SK-N-SH treated with all-trans-retinoic acid at 6 μM for 48 hours (cell line): ENCODE results near the gene ELOVL2.

Experiments
- ARNTL ChIP-seq: fragments of 450-650 bp; formaldehyde crosslinking; IDR thresholded peaks from 2 replicates; pipeline ENCODE4 v1.5.0; 2020; ENCODE audit warnings: low read depth, mild to moderate bottlenecking, moderate library complexity, borderline replicate concordance
- BACH2 ChIP-seq: fragments of 250-450 bp; sonication (Bioruptor Pico); IDR thresholded peaks from 2 replicates; pipeline ENCODE4 v1.9.0; 2021; ENCODE audit warnings: mild to moderate bottlenecking, borderline replicate concordance
- CREB5 ChIP-seq: fragments of 250-450 bp; sonication (Bioruptor Pico); IDR thresholded peaks from 2 replicates; pipeline ENCODE4 v1.5.1; 2020; ENCODE audit warnings: low read depth, mild to moderate bottlenecking, moderate library complexity
- PATZ1 ChIP-seq: fragments of 250-450 bp; sonication (Bioruptor Pico); IDR thresholded peaks from 2 replicates; pipeline ENCODE4 v1.8.0; 2020; ENCODE audit warnings: mild to moderate bottlenecking, moderate library complexity, borderline replicate concordance
- RARB ChIP-seq: fragments of 250-450 bp; sonication (Bioruptor Pico); IDR thresholded peaks from 2 replicates; pipeline ENCODE4 v1.8.0; 2021; ENCODE audit warnings: mild to moderate bottlenecking, moderate library complexity
- ZFP3 ChIP-seq: fragments of 250-450 bp; sonication (Bioruptor Pico); IDR thresholded peaks from 2 replicates; pipeline ENCODE4 v1.5.0; 2020; ENCODE audit warnings: mild to moderate bottlenecking, moderate library complexity
- ZFP30 ChIP-seq: fragments of 450-650 bp; formaldehyde crosslinking; IDR thresholded peaks from 2 replicates; pipeline ENCODE4 v1.5.0; 2022; ENCODE audit warnings: mild to moderate bottlenecking, moderate library complexity
- ZNF565 ChIP-seq: fragments of 450-650 bp; formaldehyde crosslinking; conservative IDR thresholded peaks from 2 replicates; pipeline ENCODE4 v1.5.0; 2020; ENCODE audit warnings: low read depth, mild to moderate bottlenecking, moderate library complexity

GRCh38 chr6:11006061-11006460, 38.0 kb downstream of the ELOVL2 start:
- TF ChIP-seq ARNTL (CRISPR knock-in tag) (no peak), ZFP3 (CRISPR knock-in tag) (no peak), RARB (CRISPR knock-in tag) (no peak), ZFP30 (CRISPR knock-in tag) (no peak), CREB5 (CRISPR knock-in tag) (no peak), BACH2 (CRISPR knock-in tag) (no peak), ZNF565 (no peak), PATZ1 (CRISPR knock-in tag) (no peak)
